HG02840 (cell line): ENCODE measurements around the gene MEFV.

Experiments used
- ATAC-seq: cut with Tn5 transposase; IDR thresholded peaks from one replicate; pipeline ENCODE4 v1.9.1; 2021; ENCODE audit warnings: mild to moderate bottlenecking, moderate library complexity, moderate number of reproducible peaks; ENCODE audit not compliant: unreplicated experiment, low FRiP score

Gene MEFV

DNA sequence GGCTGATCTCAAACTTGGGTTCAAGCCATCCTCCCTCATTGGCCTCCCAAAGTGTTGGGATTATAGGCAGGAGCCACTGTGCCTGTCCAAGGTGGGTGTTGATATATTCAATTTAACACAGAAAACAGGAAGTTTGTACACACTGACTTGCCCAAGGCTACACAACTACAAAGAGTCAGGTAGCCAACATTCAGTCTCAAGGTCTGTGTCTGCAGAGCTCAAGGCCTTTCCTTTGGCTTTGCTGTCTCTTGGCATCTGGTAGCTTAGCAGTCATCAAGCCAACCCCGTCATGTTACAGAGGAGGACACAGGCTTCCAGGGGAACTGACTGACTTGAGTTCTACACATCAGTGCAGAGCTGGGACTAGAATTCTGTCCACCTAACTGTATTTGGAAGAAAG is 11.9 kb upstream of the MEFV start:
- ATAC-seq, result no peak

GRCh38 chr16:3266873-3267537 is 10.6 kb upstream of the MEFV start:
- no peak for ATAC-seq

- ATAC-seq, result peak; percentile 76
These were observed 8.0 kb upstream of the MEFV start for GRCh38 chr16:3264137-3265036.

DNA sequence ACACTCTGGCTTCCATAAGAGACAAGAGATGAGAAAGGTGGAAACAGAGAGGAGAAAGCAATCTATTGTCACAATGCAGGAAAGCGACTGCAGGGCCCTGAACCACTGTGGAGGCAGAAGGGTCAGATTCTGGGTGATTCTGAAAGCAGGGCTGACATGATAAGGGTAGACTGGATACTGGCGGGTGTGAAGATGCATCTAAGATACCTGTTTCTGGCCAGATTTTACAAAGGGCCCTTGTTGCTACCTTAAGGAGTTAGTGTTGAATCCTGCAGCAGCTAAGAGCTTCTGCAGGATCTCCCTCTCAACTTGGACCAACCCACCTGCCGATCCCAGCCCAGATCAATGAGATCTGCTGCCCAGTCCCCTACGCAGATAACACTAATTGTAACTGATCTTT is 6.1 kb upstream of the MEFV start:
- no peak for ATAC-seq

DNA sequence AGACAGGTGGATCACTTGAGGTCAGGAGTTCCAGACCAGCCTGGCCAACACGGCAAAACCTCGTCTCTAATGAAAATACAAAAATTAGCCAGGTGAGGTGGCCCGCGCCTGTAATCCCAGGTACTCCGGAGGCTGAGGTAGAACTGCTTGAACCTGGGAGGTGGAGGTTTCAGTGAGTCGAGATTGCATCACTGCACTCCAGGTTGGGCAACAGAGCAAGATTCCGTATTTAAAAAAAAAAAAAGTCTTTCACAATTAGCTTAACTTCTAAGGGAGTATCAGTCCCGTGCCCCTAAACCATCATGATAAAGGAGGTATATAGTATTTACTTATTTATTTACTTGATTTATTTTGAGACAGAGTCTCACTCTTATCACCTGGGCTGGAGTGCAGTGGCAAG is 3.4 kb upstream of the MEFV start:
- no peak for ATAC-seq

DNA sequence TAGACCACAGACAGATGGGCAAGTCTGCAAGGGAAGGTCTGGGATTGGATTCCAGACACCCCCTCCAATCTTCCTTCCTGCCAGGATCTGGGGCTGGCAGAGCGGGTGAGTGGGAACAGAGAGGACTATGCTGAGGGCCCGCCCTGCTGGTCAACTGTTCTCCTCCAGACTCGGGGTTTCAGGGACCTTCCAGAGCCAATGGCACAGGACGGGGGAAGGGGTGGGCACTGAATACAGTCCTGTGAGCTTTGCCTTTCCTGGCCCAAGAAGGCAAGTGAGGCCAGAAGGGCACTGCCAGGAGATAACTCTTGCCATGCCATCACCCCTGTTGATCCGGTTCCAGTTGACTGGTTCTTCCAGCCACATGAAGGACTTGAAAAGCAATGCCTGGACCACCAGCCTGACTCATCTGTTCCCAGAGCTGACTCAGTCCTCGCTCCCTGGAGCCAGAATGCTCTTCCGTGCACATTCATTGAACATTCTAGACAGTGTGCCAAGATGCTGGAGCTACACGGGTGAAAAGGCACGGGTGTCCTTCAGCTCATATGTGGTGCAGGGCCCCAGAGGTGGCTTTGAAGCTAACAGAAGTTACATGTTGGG is 533 bp upstream of the MEFV start:
- no peak for ATAC-seq

- ATAC-seq, result no peak
These were observed 2.1 kb downstream of the MEFV start for GRCh38 chr16:3254309-3254708.

DNA sequence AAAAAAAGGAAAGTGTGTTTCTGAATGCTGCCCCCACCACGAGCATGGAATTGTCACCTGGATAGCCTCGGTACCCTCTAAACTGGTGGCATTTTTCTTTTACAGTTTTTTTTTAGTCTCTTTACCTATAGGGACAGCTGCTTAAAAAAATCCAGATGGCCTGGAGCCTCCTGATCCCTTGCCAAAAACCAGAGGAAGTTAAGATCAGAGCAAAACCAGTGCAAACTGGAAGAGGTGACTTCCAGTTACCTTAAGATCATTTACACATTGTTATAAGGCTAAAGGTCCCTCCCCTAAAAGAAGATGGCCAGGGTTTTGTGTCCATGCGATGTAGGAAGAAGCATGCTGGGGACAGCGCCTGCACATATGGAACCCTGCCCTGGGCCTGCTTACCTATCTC is 3.5 kb downstream of the MEFV start:
- ATAC-seq, result no peak

GRCh38 chr16:3249451-3249850 is 7.0 kb downstream of the MEFV start:
- no peak for ATAC-seq

DNA sequence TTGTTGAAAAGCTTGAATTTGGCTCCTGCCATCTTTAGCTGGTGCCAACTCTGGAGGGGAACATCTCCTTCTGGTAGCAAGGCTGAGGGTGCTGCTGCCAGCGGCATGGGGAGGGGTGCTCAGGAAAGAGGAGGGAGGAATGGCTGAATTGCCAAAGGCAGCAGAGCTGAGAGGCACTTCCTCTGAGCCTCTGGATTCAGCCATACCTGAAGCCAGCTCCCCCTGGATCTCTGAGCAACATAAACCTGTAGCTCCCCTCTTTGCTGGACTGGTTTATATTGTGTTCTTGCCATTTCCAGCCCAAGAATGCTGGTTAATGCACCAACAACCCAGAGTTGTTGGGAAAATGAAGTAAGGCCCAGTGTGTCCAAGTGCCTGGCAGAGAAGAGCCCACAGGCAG is 7.4 kb downstream of the MEFV start:
- ATAC-seq, result no peak

DNA sequence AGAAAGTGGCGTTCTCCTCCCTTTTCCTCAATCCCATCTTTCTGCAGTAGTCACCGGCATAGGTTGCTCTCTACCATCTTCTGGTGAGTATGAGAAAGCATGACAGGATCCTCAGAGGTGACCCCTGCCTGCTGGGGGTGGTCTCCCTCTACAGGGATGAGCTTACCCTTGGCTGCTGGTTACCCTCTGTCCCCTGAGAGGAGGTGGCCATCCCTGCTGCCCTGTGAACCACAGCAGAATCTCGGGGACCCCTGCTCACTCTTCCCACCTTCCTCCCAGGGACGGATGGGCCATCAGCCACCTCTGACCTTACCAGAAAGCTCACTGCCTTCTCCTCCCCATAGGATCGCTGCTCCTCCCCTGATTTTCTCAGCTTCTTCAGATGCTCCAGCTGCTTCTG is 7.8 kb downstream of the MEFV start:
- ATAC-seq, result no peak

DNA sequence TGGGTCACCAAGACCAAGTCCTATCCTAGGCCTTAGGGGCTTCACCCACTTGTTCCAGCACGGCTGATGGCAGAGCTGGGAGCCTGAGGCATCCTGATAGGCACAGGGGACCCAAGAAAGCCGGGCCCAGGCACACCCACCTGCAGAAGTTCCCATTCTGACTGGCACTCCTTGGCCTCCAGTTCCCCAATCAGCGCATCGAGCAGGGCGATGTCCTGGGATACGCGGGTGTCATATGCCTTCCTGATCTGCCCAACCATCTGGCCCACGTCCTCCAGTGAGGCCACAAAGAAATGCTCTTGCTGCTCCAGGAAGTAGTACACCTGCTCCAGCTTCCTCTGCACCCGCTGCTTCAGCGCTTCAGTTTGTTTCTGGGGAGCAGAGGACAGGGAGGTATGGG is 9.6 kb downstream of the MEFV start:
- no peak for ATAC-seq

DNA sequence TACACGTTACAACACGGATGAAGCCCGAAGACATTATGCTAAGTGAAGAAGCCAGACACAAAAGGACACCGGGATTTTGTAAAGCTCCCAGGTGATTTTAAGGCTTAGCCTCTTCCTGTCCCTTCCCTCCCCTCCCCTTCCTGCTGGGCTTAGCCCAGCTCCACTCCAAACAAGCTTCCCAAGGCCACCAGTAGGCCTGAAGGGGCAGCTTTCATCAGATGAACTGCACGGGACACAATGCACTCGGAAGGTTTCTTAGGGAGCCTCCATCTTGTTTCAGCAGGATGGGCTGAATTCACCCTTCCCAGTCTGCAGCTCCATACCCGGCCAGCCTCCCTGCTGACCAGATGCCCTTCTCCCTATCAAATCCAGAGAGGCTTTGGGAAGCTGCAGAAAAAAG is 10.4 kb downstream of the MEFV start:
- no peak for ATAC-seq

GRCh38 chr16:3243882-3244281 is 12.6 kb downstream of the MEFV start:
- ATAC-seq, result no peak

DNA sequence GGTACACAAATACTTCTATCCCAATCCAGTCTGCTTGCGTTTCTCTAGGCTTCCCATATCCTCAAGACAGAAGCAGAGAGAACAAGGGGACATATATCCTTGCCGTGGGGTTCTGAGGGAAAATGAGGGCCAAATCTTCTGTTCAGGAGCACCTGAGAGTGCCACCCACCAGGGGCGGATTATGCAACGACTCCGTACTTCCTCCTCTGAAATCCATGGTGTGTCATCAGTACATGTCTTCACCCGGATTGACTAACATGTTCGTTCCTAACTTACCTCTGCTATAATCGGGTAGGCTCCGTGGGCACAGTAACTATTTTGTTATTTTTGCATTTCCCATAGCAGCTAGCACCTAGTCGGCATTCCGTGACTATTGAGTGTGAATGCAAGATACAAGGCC is 13.7 kb downstream of the MEFV start:
- no peak for ATAC-seq

DNA sequence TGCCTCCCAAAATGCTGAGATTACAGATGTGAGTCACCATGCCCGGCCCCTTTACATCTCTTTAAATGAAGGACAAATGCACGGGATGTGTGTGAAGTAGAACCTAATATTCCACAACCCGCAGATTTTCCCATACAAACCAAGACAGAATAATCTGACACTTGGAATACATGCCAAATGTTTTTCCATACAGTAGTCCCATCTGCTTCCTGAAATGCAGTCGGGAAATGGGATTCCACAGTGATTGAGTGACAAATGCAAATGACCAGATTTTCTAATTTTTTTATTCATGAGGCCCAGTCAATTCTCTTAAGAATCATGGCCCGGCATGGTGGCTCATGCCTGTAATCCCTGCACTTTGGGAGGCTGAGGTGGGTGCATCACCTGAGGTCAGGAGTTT is 14.7 kb downstream of the MEFV start:
- no peak for ATAC-seq

DNA sequence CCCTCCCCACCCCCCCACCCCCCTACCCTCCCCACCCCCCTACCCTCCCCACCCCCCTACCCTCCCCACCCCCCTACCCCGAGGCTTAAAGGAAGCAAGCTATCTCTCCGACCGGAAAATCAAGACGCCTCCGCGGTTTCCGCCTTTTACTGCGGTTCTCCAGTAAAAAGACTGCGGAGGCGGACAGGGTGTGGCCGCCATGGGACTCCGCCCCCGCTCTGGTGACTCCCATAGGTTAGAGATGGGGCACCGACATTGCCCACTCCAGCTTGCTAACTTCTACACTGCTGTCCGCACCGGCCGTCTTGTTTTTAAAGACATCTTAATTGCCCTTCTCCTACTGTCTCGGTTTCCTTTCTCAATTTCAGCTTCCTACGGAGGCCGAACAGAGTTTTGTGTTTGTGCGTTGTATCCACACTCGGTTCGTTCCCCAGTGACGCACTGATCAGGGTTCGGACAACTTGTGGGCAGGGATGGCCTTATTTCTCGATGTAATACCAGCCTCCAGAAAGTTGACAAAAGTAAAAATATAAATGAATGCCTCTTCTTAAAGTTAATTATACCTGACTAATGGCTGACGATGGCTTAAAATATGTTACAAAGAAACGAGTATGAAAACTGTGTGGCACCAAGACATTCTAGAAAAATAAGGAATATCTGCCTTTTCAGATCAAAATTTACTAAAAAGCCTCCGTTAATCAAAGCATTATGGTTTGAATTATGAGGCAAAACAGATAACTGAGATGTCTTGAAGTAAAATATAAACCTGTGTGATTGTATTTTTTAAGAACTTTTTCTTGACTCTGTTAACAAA is 20.4 kb downstream of the MEFV start:
- no peak for ATAC-seq

DNA sequence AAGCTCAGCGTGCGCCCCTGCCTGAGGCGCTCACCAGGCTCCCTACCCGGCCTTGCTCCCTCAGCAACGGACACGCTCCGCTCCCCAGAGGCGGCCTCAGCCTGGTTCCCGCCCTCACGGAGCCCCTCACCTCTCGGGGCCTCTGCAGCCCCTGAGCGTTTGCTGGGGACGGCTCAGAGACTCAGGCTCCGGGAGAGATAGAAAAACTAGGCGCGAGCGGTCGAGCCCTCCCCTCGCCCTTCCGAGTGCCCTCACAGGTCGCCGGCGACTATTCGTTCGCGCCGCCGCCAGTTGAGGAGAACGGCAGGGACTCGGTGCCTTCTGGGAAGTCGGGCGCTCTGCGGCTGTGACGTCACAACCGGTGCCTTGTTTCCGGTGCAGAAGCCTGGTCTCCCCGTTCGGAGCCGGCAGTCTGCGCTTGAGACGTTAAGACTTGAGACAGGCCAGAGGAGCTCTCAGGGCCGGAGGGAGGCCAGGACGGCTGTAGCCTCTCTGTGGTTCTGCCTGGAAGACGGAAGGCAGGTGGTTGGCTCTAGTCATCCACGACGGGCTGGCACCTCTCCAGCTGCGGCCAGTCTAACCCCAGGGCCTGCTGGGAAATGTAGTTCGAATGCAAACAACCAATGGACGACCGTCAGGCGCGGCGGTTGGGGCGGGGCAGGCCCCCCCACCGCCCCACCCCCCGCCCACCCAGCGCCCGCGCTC is 21.4 kb downstream of the MEFV start, which contains the start of gene ZNF200:
Gene ZNF200 (minus strand): TSS at position 302 of the 705 bp plus-strand sequence. CDS start 1,403 bp downstream, outside the sequence.
- ATAC-seq, result peak; percentile 90

GRCh38 chr16:3234543-3234856 is 21.9 kb downstream of the MEFV start:
- no peak for ATAC-seq

- ATAC-seq, result no peak
These were observed 32.4 kb downstream of the MEFV start for GRCh38 chr16:3223913-3224515.
